Naive B cell (primary cell): ENCODE measurements around the gene WSCD2. TPM values are rescaled to one million over a fixed set of nuclear protein-coding genes. Genes with fewer than 3 reads are reported as not detected.
A peak's percentile ranks its signal among the peaks of the same experiment; 100 is the strongest.

Experiments used
- ATAC-seq, 2 donors: fragments of 150-1000 bp; cut with Tn5 transposase; 2 replicates each; pipeline ENCODE4 v1.10.0; 2021; ENCODE audit warnings: low read depth in 2 of 2, mild to moderate bottlenecking in 2 of 2, moderate library complexity in 2 of 2
- DNase-seq: peaks from one replicate; pipeline ENCODE4 v3.0.0; 2022
- H3K27ac Mint-ChIP-seq, 6 donors: one replicate each; pipeline ENCODE4 v1.8.0; 2020 to 2022; ENCODE audit warnings: mild to moderate bottlenecking in 6 of 6, mixed read lengths in 6 of 6, moderate library complexity in 5 of 6, inconsistent platforms in 2 of 6
- H3K27me3 Mint-ChIP-seq, 3 donors: one replicate each; pipeline ENCODE4 v1.8.0; 2021 to 2022; ENCODE audit warnings: mixed read lengths in 3 of 3, mild to moderate bottlenecking in 1 of 3
- H3K36me3 Mint-ChIP-seq, 2 donors: one replicate each; pipeline ENCODE4 v1.8.0; 2020 to 2022; ENCODE audit warnings: mixed read lengths in 2 of 2, inconsistent platforms in 1 of 2, mild to moderate bottlenecking in 1 of 2
- H3K4me1 Mint-ChIP-seq, 3 donors: one replicate each; pipeline ENCODE4 v1.8.0; 2020 to 2022; ENCODE audit warnings: mixed read lengths in 3 of 3, inconsistent platforms in 1 of 3, mild to moderate bottlenecking in 1 of 3, moderate library complexity in 1 of 3
- H3K4me3 Mint-ChIP-seq, 8 donors: one replicate each; pipeline ENCODE4 v1.8.0; 2020 to 2022; ENCODE audit warnings: mild to moderate bottlenecking in 8 of 8, mixed read lengths in 8 of 8, moderate library complexity in 8 of 8, inconsistent platforms in 2 of 8
- H3K9me3 Mint-ChIP-seq, 7 donors: one replicate each; pipeline ENCODE4 v1.8.0; 2020 to 2022; ENCODE audit warnings: mixed read lengths in 7 of 7, mild to moderate bottlenecking in 5 of 7, inconsistent platforms in 2 of 7, moderate library complexity in 1 of 7
- polyA plus RNA-seq, 6 donors: library from polyadenylated mRNA; unstranded; fragments of 300-500 nt; fragmentation: Illumina TruSeq; gene quantifications; one replicate each; pipeline ENCODE4 v1.2.3, GENCODE V29; 2021; ENCODE audit warnings: low read depth in 6 of 6

WSCD2 gene
- polyA plus RNA-seq, 6 donors from 2014 or later = 0.13 to 0.53 TPM; not detected in 4

- Mint-ChIP-seq H3K4me1 (peaks cover 6 to 25% (median 18%) of the 10 kb centered on the region in 3 donors), H3K36me3 (peaks cover 0 to 4% of the 10 kb centered on the region in 2 donors), H3K27ac (peak overlapping the region in 2 of 6 donors; percentile 11 to 62), H3K4me3 (peak overlapping the region in 2 of 8 donors; percentile 7 to 40), H3K27me3 (peaks cover 8 to 27% (median 22%) of the 10 kb centered on the region in 3 donors), H3K9me3 (peaks cover 0 to 10% (median 2%) of the 10 kb centered on the region in 7 donors)
- ATAC-seq (peak; percentile 37 to 39), DNase-seq (no peak)
These were observed 13.7 kb upstream of the WSCD2 start for GRCh38 chr12:108115123-108116121.

- Mint-ChIP-seq H3K9me3 (peaks cover 0 to 12% (median 2%) of the 10 kb centered on the region in 7 donors), H3K4me1 (peaks cover 6 to 25% (median 18%) of the 10 kb centered on the region in 3 donors), H3K4me3 (peak overlapping the region in 2 of 8 donors; percentile 39 to 40), H3K36me3 (peaks cover 0 to 8% of the 10 kb centered on the region in 2 donors), H3K27ac (peak overlapping the region in 2 of 6 donors; percentile 34 to 70), H3K27me3 (peaks cover 11 to 30% (median 29%) of the 10 kb centered on the region in 3 donors)
- ATAC-seq (no peak), DNase-seq (no peak)
These were observed 12.8 kb upstream of the WSCD2 start for GRCh38 chr12:108116254-108116653.

GRCh38 chr12:108116699-108117098 lies 12.4 kb upstream of the WSCD2 start:
- no peak for DNase-seq
- H3K9me3 Mint-ChIP-seq = peaks cover under 1 to 12% (median 2%) of the 10 kb centered on the region in 7 donors
- ATAC-seq = no peak
- H3K36me3 Mint-ChIP-seq = peaks cover 0 to 8% of the 10 kb centered on the region in 2 donors
- H3K27ac Mint-ChIP-seq = no peak overlapping the region
- H3K4me3 Mint-ChIP-seq = no peak overlapping the region
- H3K27me3 Mint-ChIP-seq = peaks cover 10 to 29% (median 29%) of the 10 kb centered on the region in 3 donors
- peaks cover 6 to 25% (median 18%) of the 10 kb centered on the region in 3 donors for H3K4me1 Mint-ChIP-seq

GRCh38 chr12:108117163-108117849 lies 11.8 kb upstream of the WSCD2 start:
- Mint-ChIP-seq H3K27ac (no peak overlapping the region), H3K36me3 (peaks cover 0 to 8% of the 10 kb centered on the region in 2 donors), H3K9me3 (peaks cover 2 to 12% (median 6%) of the 10 kb centered on the region in 7 donors), H3K4me1 (peaks cover 6 to 25% (median 18%) of the 10 kb centered on the region in 3 donors), H3K4me3 (no peak overlapping the region), H3K27me3 (peaks cover 10 to 30% (median 23%) of the 10 kb centered on the region in 3 donors)
- DNase-seq (no peak), ATAC-seq (no peak)

GRCh38 chr12:108117902-108118301 lies 11.2 kb upstream of the WSCD2 start:
- Mint-ChIP-seq H3K36me3 (peaks cover 0 to 14% of the 10 kb centered on the region in 2 donors), H3K27me3 (peaks cover 10 to 36% (median 27%) of the 10 kb centered on the region in 3 donors), H3K4me1 (peaks cover 6 to 25% (median 18%) of the 10 kb centered on the region in 3 donors), H3K4me3 (no peak overlapping the region), H3K27ac (no peak overlapping the region), H3K9me3 (peaks cover 2 to 17% (median 10%) of the 10 kb centered on the region in 7 donors)
- DNase-seq = no peak
- no peak for ATAC-seq

- peak overlapping the region in 3 of 8 donors; percentile 12 to 44 (median 36) for H3K4me3 Mint-ChIP-seq
- peaks cover 4 to 21% (median 13%) of the 10 kb centered on the region in 7 donors for H3K9me3 Mint-ChIP-seq
- H3K36me3 Mint-ChIP-seq = peaks cover 0 to 16% of the 10 kb centered on the region in 2 donors
- peaks cover 10 to 38% (median 28%) of the 10 kb centered on the region in 3 donors for H3K27me3 Mint-ChIP-seq
- no peak for DNase-seq
- peak overlapping the region in 3 of 6 donors; percentile 16 to 80 (median 75) for H3K27ac Mint-ChIP-seq
- peaks cover 6 to 25% (median 18%) of the 10 kb centered on the region in 3 donors for H3K4me1 Mint-ChIP-seq
- peak; percentile 74 to 80 for ATAC-seq
These were observed 9.7 kb upstream of the WSCD2 start for GRCh38 chr12:108119126-108119973.

GRCh38 chr12:108119974-108120862 lies 8.9 kb upstream of the WSCD2 start:
- Mint-ChIP-seq H3K27me3 (peaks cover 10 to 41% (median 28%) of the 10 kb centered on the region in 3 donors), H3K27ac (peak overlapping the region in 2 of 6 donors; percentile 75 to 87), H3K4me1 (peaks cover 6 to 21% (median 13%) of the 10 kb centered on the region in 3 donors), H3K4me3 (peak overlapping the region in 1 of 8 donors; percentile 36), H3K9me3 (peaks cover 4 to 21% (median 13%) of the 10 kb centered on the region in 7 donors), H3K36me3 (peaks cover 0 to 16% of the 10 kb centered on the region in 2 donors)
- DNase-seq (no peak), ATAC-seq (no peak)

- ATAC-seq (no peak), DNase-seq (no peak)
- H3K9me3 Mint-ChIP-seq = peaks cover 5 to 22% (median 13%) of the 10 kb centered on the region in 7 donors
- peaks cover 10 to 47% (median 31%) of the 10 kb centered on the region in 3 donors for H3K27me3 Mint-ChIP-seq
- peaks cover 6 to 16% (median 9%) of the 10 kb centered on the region in 3 donors for H3K4me1 Mint-ChIP-seq
- H3K4me3 Mint-ChIP-seq = no peak overlapping the region
- peak overlapping the region in 1 of 6 donors; percentile 87 for H3K27ac Mint-ChIP-seq
- H3K36me3 Mint-ChIP-seq = peaks cover 0 to 16% of the 10 kb centered on the region in 2 donors
These were observed 8.3 kb upstream of the WSCD2 start for GRCh38 chr12:108120863-108121165.

- Mint-ChIP-seq H3K27me3 (peaks cover 10 to 52% (median 36%) of the 10 kb centered on the region in 3 donors), H3K4me1 (peaks cover 6 to 11% (median 8%) of the 10 kb centered on the region in 3 donors), H3K36me3 (peaks cover 0 to 16% of the 10 kb centered on the region in 2 donors), H3K9me3 (peaks cover 6 to 27% (median 11%) of the 10 kb centered on the region in 7 donors), H3K27ac (no peak overlapping the region), H3K4me3 (no peak overlapping the region)
- no peak for DNase-seq
- ATAC-seq = no peak
These were observed 7.8 kb upstream of the WSCD2 start for GRCh38 chr12:108121320-108121719.

- H3K4me1 Mint-ChIP-seq = peaks cover 6 to 8% (median 8%) of the 10 kb centered on the region in 3 donors
- H3K36me3 Mint-ChIP-seq = peaks cover 0 to 16% of the 10 kb centered on the region in 2 donors
- H3K4me3 Mint-ChIP-seq = no peak overlapping the region
- peaks cover 6 to 31% (median 11%) of the 10 kb centered on the region in 7 donors for H3K9me3 Mint-ChIP-seq
- peaks cover 16 to 58% (median 42%) of the 10 kb centered on the region in 3 donors for H3K27me3 Mint-ChIP-seq
- DNase-seq (no peak), ATAC-seq (no peak)
- H3K27ac Mint-ChIP-seq = no peak overlapping the region
These were observed 7.2 kb upstream of the WSCD2 start for GRCh38 chr12:108121728-108122471.

GRCh38 chr12:108122644-108123043 lies 6.4 kb upstream of the WSCD2 start:
- ATAC-seq = no peak

More at GRCh38 chr12:108122644-108123043, 6.4 kb upstream of the WSCD2 start:
- H3K27ac Mint-ChIP-seq = no peak overlapping the region
- H3K4me3 Mint-ChIP-seq = no peak overlapping the region
- H3K27me3 Mint-ChIP-seq = peaks cover 23 to 64% (median 49%) of the 10 kb centered on the region in 3 donors
- peaks cover 6 to 31% (median 11%) of the 10 kb centered on the region in 7 donors for H3K9me3 Mint-ChIP-seq
- no peak for DNase-seq
- H3K4me1 Mint-ChIP-seq = peaks cover 6 to 8% (median 8%) of the 10 kb centered on the region in 3 donors
- peaks cover 0 to 20% of the 10 kb centered on the region in 2 donors for H3K36me3 Mint-ChIP-seq
